ENCODE data around the gene TOR1A.
"Not testable (repeated sequence)": the region's sequence is repeated elsewhere in the genome, so short reads cannot be mapped to it uniquely, and the experiment has no call there.

Gene TOR1A

GRCh38 chr9:129779560-129780190, 44.3 kb downstream of the TOR1A start:
- no peak for DNase-seq

- DNase-seq = no peak
Observed at GRCh38 chr9:129778469-129778868, 45.5 kb downstream of the TOR1A start.

GRCh38 chr9:129777769-129778130, 46.2 kb downstream of the TOR1A start:
- no peak for DNase-seq

- DNase-seq = no peak
Observed at GRCh38 chr9:129776938-129777768, 46.8 kb downstream of the TOR1A start.

- no peak for DNase-seq
Observed at GRCh38 chr9:129776566-129776937, 47.4 kb downstream of the TOR1A start.

GRCh38 chr9:129776096-129776495, 47.8 kb downstream of the TOR1A start:
- DNase-seq = not testable (repeated sequence)

GRCh38 chr9:129775448-129775798, 48.5 kb downstream of the TOR1A start:
- DNase-seq = no peak

GRCh38 chr9:129774791-129775447, 49.0 kb downstream of the TOR1A start:
- DNase-seq = no peak

- DNase-seq = no peak
Observed at GRCh38 chr9:129773262-129774048, 50.5 kb downstream of the TOR1A start.

- no peak for DNase-seq
Observed at GRCh38 chr9:129770741-129771140, 53.2 kb downstream of the TOR1A start.

GRCh38 chr9:129769669-129770068, 54.3 kb downstream of the TOR1A start:
- DNase-seq = no peak

GRCh38 chr9:129768486-129768885, 55.5 kb downstream of the TOR1A start:
- DNase-seq = no peak

- DNase-seq = no peak
Observed at GRCh38 chr9:129765764-129766317, 58.1 kb downstream of the TOR1A start.

- no peak for DNase-seq
Observed at GRCh38 chr9:129762985-129763926, 60.7 kb downstream of the TOR1A start.
